ENCODE measurements around the gene VWA1. TPM values are rescaled to one million over a fixed set of nuclear protein-coding genes. Genes with fewer than 3 reads are reported as not detected.
"Not testable (repeated sequence)": the region's sequence is repeated elsewhere in the genome, so short reads cannot be mapped to it uniquely, and the experiment has no call there.

Gene VWA1
- total RNA-seq, 1 donor from 2014 or later = 45.3 TPM

GRCh38 chr1:1403653-1404052 is 31.8 kb upstream of the VWA1 start:
- DNase-seq = no peak

GRCh38 chr1:1406101-1406820 is 29.2 kb upstream of the VWA1 start:
- no peak for DNase-seq

- DNase-seq = peak; percentile 93
Measured at GRCh38 chr1:1406821-1407635, 28.5 kb upstream of the VWA1 start, which contains the start of gene MRPL20. MRPL20 (minus strand) TSS chr1:1407293; CDS start chr1:1407217, 76 bp downstream.

- DNase-seq = peak; percentile 75
Measured at GRCh38 chr1:1407636-1408318, 27.7 kb upstream of the VWA1 start.

- DNase-seq = not testable (repeated sequence)
Measured at GRCh38 chr1:1410238-1410637, 25.3 kb upstream of the VWA1 start.

- DNase-seq = no peak
Measured at GRCh38 chr1:1411626-1412025, 23.9 kb upstream of the VWA1 start.

GRCh38 chr1:1412311-1412902 is 23.1 kb upstream of the VWA1 start:
- DNase-seq = not testable (repeated sequence)

- DNase-seq = no peak
Measured at GRCh38 chr1:1415751-1416150, 19.7 kb upstream of the VWA1 start.

- not testable (repeated sequence) for DNase-seq
Measured at GRCh38 chr1:1417396-1417795, 18.1 kb upstream of the VWA1 start.

- DNase-seq = not testable (repeated sequence)
Measured at GRCh38 chr1:1417825-1418463, 17.5 kb upstream of the VWA1 start.

GRCh38 chr1:1418464-1419362 is 16.8 kb upstream of the VWA1 start:
- DNase-seq = no peak

GRCh38 chr1:1419363-1419812 is 16.1 kb upstream of the VWA1 start:
- no peak for DNase-seq

GRCh38 chr1:1419813-1420653 is 15.5 kb upstream of the VWA1 start:
- DNase-seq = peak; percentile 45

- no peak for DNase-seq
Measured at GRCh38 chr1:1420654-1421141, 14.8 kb upstream of the VWA1 start.

- no peak for DNase-seq
Measured at GRCh38 chr1:1421147-1421906, 14.2 kb upstream of the VWA1 start, which contains the start of gene ANKRD65. ANKRD65 (minus strand) TSS chr1:1421276; CDS start chr1:1421005, 271 bp downstream.

GRCh38 chr1:1421907-1422464 is 13.5 kb upstream of the VWA1 start:
- DNase-seq = no peak

GRCh38 chr1:1422465-1423244 is 12.8 kb upstream of the VWA1 start:
- DNase-seq = peak; percentile 21

- no peak for DNase-seq
Measured at GRCh38 chr1:1423245-1423597, 12.3 kb upstream of the VWA1 start.
